Fibroblast of skin of left biceps (primary cell): ENCODE measurements around the gene OPA1.

Experiments used
- DNase-seq, 2 experiments: peaks; one replicate each; pipeline ENCODE4 v3.0.0-alpha.2; 2013; ENCODE audit warnings: low read depth in 2 of 2

OPA1 gene

GRCh38 chr3:193737191-193737751 lies 144.3 kb downstream of the OPA1 start:
- DNase-seq: no peak

- DNase-seq: no peak
These were observed 149.6 kb downstream of the OPA1 start for GRCh38 chr3:193742628-193743027.

DNA sequence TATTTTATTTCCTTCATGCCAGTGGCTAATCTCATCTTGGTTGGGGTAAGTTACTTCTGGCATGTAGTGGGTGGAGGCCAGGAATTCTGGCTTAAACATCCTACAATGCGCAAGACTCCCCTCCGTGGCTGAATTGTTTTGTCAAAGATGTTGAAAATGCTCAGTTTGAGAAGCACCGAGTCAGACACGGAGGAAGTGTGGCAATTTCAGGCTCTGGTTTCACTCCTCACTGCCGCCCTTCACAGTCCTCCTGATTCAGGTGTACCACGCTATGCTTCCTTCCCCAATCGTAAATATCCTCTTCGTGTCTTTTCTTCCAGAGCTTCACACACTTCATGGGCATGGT lies 150.7 kb downstream of the OPA1 start:
- no peak for DNase-seq

DNA sequence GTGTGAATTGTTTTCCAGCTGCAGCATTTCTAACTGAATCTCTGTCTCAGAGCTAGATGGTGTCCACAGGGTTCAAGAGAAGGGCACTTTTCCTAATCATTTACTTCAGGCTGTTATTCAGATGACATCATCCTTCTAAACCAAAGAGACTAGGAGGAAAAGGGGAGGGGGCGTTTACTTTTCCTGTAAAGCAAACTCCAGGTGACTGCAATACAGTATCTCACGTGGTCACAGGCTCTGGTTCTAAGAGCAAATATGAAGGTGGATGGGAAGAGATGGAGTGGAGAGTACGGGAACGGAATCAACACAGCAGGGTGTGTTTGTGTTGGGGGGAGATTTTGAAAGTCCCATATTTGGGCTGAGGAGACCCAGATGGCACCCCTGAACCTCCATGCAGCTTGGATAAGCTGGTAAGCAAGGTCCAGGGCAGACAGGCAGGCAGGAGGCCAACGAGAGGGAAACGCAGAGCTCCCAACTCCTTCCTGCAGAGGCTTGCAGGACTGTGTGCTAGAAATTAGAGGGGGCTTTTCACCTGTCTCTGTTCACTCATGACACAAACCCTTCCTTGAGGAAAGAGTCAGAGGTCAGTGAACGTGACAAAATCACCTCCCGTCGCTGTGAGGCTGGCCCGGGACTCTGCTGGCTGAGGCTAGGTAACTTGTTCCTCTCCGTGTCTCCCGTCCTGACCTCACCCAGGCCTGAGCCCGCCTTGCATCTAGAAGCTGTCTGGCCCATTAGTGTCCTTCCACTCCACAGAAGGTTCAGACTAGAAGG lies 151.2 kb downstream of the OPA1 start:
- DNase-seq: no peak

DNA sequence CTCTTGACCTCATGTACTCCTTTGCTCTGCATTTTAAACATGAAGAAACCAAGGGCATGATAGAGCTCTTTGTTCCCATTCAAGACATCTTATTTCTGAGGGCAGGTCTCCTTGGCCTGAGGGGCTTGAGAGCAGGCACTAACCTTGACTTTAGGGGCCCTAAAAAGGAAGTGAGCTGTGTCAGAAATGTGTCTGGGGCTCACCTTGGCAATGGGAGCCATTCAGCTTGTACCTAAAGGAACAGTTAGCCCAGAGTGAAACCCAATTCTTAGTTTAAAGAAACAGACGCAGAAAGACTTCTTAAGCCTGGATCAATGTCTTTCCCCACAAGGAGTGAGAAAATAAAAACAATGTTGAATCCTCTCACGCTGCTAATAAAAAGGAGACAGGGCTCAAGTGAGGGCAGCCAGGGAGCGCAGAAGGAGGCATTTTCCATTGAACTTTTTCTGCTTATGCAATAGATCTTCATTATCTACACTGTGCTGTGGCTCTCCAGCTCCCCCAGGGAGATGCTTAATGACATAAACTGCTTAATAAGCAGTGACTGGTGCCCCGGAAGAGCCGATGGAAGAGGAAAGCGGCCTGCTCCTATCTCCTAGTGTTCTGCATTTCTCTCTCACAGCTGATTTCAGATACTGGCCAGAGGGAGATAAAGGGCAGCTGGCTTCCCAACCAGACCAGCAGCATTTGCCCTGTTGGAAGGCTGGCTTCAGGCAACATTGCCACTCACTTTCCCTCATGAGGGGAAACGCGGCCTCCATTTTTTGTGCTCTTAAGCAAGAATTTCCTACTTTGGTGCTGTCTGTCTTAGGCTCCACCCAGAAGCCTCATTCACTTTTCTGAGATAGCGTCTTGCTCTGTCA lies 152.0 kb downstream of the OPA1 start:
- DNase-seq: no peak

GRCh38 chr3:193746832-193747231 lies 153.8 kb downstream of the OPA1 start:
- DNase-seq: no peak
